Skeletal muscle tissue (tissue), 4 donors: ENCODE data around the gene TRIM7. TPM values are rescaled to one million over a fixed set of nuclear protein-coding genes. Genes with fewer than 3 reads are reported as not detected.
A peak's percentile ranks its signal among the peaks of the same experiment; 100 is the strongest.
"Not testable (repeated sequence)": the region's sequence is repeated elsewhere in the genome, so short reads cannot be mapped to it uniquely, and the experiment has no call there.

Experiments used
- H3K27ac ChIP-seq: one replicate; pipeline ENCODE4 v1.7.0; 2013; ENCODE audit warnings: mild to moderate bottlenecking, low read depth, low read length, inconsistent platforms
- H3K27me3 ChIP-seq, 3 donors: one replicate each; pipeline ENCODE4 v1.7.0; 2013; ENCODE audit warnings: low read length in 3 of 3; ENCODE audit not compliant: control insufficient read depth in 3 of 3, insufficient read depth in 3 of 3
- H3K36me3 ChIP-seq, 3 donors: one replicate each; pipeline ENCODE4 v1.7.0; 2013; ENCODE audit warnings: low read length in 3 of 3; ENCODE audit not compliant: control insufficient read depth in 3 of 3, insufficient read depth in 3 of 3
- H3K4me1 ChIP-seq, 3 donors: one replicate each; pipeline ENCODE4 v1.7.0; 2013; ENCODE audit warnings: low read length in 3 of 3, mild to moderate bottlenecking in 3 of 3; ENCODE audit not compliant: control insufficient read depth in 3 of 3, insufficient read depth in 3 of 3
- H3K4me3 ChIP-seq, 3 donors: one replicate each; pipeline ENCODE4 v1.7.0; 2013; ENCODE audit warnings: low read length in 3 of 3
- H3K9ac ChIP-seq, 3 donors: one replicate each; pipeline ENCODE4 v1.7.0; 2013; ENCODE audit warnings: low read length in 3 of 3, mild to moderate bottlenecking in 3 of 3, moderate library complexity in 2 of 3, low read depth in 1 of 3
- H3K9me3 ChIP-seq, 3 donors: one replicate each; pipeline ENCODE4 v1.7.0; 2013; ENCODE audit warnings: low read length in 3 of 3; ENCODE audit not compliant: control insufficient read depth in 3 of 3
- total RNA-seq: library from RNA; depleted of rRNA; stranded (reverse); fragments of >200 nt; gene quantifications from one replicate; pipeline ENCODE4 v1.2.3, GENCODE V29; 2014
- donor health status: Osteomylitis.

Gene TRIM7
- total RNA-seq, 1 donor from 2014 or later, result 9.9 TPM

DNA sequence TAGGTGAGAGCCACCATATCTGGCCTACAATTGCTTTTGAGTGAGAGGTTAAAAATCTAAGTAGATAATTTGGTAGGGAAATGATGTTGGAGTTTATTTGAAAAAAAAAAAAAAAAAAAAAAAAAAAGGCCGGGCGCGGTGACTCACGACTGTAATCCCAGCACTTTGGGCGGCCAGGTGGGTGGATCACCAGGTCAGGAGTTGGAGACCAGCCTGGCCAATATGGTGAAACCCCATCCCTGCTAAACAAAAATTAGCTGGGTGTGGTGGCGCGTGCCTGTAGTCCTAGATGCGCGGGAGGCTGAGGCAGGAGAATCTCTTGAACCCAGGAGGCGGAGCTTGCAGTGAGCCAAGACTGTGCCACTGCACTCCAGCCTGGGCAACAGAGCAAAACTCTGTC, 9.3 kb upstream of the TRIM7 start:
- not testable (repeated sequence) for H3K27me3 ChIP-seq, H3K9me3 ChIP-seq, H3K4me3 ChIP-seq, H3K9ac ChIP-seq, H3K36me3 ChIP-seq
- peak overlapping the region; percentile 61 for H3K27ac ChIP-seq
- H3K4me1 ChIP-seq, result peaks cover 29 to 46% (median 40%) of the 10 kb centered on the region in 3 donors

DNA sequence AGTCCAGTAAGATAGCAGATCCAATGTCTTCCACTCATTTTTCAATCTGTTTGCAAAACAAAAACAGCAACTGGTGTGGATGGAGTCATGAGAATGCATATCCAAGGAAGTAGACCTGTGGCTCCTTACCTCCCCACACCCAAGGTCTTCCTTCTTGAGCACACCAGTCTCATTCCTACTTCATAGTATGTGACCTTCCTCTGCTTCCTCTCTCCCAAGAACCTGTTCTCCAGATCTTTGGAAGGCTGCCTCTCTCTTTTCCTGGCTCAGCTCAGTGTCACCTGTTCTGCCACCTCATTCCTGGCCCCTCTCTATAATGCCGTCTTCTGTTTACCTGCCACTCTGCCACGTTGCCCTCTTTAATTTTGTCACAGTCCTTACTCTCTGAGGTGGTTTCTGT, 7.9 kb upstream of the TRIM7 start:
- H3K9ac ChIP-seq, result peak overlapping the region in 2 of 3 donors; percentile 63 to 76
- H3K4me1 ChIP-seq, result peaks cover 29 to 45% (median 40%) of the 10 kb centered on the region in 3 donors
- no peaks in the 10 kb centered on the region for H3K9me3 ChIP-seq
- peak overlapping the region; percentile 22 to 53 (median 49) for H3K4me3 ChIP-seq
- H3K27ac ChIP-seq, result peak overlapping the region; percentile 61
- H3K36me3 ChIP-seq, result no peaks in the 10 kb centered on the region
- H3K27me3 ChIP-seq, result no peaks in the 10 kb centered on the region

DNA sequence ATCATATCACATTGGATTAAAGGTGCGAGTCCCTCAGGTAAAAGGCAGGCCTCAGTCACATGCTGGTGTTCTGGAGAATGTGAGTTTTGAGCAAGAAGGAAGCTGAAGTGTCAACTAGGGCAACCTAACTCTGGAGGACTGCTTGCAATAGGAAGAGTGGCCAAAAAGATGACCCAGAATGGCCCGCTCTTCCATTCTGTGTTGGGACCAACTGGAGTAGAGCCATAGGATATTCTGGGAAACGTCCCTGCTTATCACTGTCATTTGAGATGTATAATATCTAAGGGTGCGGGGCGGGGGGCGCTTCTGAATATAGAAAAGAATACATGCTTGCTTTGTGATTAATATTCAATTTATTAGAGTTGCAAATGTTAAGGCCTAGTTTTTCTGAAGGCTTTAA, 7.1 kb upstream of the TRIM7 start:
- H3K36me3 ChIP-seq, result no peaks in the 10 kb centered on the region
- H3K9ac ChIP-seq, result peak overlapping the region in 2 of 3 donors; percentile 19 to 63
- H3K4me3 ChIP-seq, result peak overlapping the region; percentile 25 to 53 (median 49)
- H3K4me1 ChIP-seq, result peaks cover 21 to 42% (median 35%) of the 10 kb centered on the region in 3 donors
- no peaks in the 10 kb centered on the region for H3K9me3 ChIP-seq
- H3K27ac ChIP-seq, result peak overlapping the region; percentile 61
- H3K27me3 ChIP-seq, result no peaks in the 10 kb centered on the region

DNA sequence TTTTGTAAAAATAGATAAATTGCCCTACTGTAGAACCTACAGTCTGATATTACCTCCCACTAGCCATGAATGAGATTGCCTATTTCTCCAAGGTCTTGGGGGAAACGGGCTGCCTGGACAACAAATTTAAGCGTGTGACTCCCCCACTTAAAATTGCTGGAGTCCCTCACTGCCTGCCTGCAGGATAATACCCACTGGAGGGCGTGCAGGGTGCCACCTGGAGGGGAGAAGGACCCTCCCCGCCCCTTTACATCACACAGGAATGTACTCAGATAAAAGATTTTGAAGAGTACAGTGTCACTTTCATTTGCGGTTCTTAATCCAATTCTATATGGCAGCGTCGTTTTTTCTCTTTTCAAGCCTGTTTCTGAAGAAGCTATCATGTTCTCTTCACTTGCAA, 6.2 kb upstream of the TRIM7 start:
- Histone ChIP-seq H3K4me3 (no peak overlapping the region), H3K27ac (no peak overlapping the region), H3K27me3 (no peaks in the 10 kb centered on the region)

DNA sequence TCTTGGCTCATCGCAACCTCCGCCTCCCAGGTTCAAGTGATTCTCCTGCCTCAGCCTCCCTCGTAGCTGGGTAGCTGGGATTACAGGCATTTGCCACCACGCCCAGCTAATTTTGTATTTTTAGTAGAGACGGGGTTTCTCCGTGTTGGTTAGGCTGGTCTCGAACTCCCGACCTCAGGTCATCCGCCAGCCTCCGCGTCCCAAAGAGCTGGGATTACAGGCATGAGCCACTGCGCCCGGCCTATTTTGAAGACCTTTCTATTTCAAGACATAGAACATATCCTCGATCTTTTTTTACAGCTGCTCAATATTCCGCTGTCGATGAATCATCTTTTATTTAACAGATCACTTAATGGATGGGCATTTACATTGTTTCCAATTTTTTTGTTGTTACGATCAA, 5.7 kb upstream of the TRIM7 start:
- peaks cover 23 to 47% (median 41%) of the 10 kb centered on the region in 3 donors for H3K4me1 ChIP-seq
- H3K36me3 ChIP-seq, H3K4me3 ChIP-seq, H3K9ac ChIP-seq, H3K27ac ChIP-seq, H3K9me3 ChIP-seq, H3K27me3 ChIP-seq: not testable (repeated sequence)

More for the DNA sequence above, 6.2 kb upstream of the TRIM7 start:
- Histone ChIP-seq H3K9ac (no peak overlapping the region), H3K4me1 (peaks cover 20 to 46% (median 37%) of the 10 kb centered on the region in 3 donors), H3K9me3 (no peaks in the 10 kb centered on the region), H3K36me3 (no peaks in the 10 kb centered on the region)

DNA sequence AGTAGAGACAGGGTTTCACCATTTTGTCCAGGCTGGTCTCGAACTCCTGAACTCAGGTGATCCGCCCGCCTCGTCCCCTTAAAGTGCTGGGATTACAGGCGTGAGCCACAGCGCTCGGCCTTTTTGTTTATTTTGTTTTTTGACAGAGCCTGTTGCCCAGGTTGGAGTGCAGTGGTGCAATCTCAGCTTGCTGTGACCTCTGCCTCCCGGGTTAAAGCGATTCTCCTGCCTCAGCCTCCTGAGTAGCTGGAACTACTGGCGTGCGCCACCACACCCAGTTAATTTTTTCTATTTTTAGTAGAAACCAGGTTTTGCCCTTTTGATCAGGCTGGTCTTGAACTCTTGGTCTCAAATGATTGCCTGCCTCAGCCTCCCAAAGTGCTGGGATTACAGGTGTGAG, 5.2 kb upstream of the TRIM7 start:
- not testable (repeated sequence) for H3K9me3 ChIP-seq, H3K36me3 ChIP-seq, H3K27me3 ChIP-seq, H3K9ac ChIP-seq, H3K4me3 ChIP-seq, H3K27ac ChIP-seq
- H3K4me1 ChIP-seq, result peaks cover 27 to 50% (median 43%) of the 10 kb centered on the region in 3 donors

DNA sequence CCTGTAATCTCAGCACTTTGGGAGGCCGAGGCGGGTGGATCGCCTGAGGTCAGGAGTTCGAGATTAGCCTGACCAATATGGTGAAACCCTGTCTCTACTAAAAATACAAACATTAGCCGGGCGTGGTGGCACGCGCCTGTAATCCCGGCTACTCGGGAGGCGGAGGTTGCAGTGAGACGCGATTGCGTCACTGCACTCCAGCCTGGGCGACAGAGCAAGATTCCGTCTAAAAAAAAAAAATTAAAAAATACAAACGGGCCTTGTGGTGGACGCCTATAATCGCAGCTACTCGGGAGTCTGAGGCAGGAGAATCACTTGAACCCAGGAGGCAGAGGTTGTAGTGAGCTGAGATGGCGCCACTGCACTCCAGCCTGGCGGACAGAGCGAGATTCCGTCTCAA, 4.0 kb upstream of the TRIM7 start:
- H3K4me3 ChIP-seq, H3K9ac ChIP-seq, H3K27ac ChIP-seq, H3K27me3 ChIP-seq, H3K9me3 ChIP-seq, H3K36me3 ChIP-seq: not testable (repeated sequence)
- H3K4me1 ChIP-seq, result peaks cover 27 to 45% (median 41%) of the 10 kb centered on the region in 3 donors

DNA sequence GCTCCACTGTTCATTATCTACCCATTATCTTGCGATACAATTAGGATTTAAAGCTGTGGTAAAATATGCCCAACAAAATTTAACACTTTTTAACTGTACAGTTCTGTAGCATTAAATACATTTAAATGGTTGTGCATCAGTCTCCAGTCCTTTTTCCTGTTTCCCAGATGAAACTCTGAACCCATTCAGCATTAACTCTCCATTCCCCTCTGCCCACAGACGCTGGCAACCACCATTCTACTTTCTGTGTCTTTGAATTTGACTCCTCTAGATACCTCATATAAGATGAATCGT, 2.9 kb upstream of the TRIM7 start:
- H3K36me3 ChIP-seq, result peaks cover 0 to 4% (median 0%) of the 10 kb centered on the region in 3 donors
- H3K27me3 ChIP-seq, result no peaks in the 10 kb centered on the region
- no peak overlapping the region for H3K9ac ChIP-seq
- no peak overlapping the region for H3K27ac ChIP-seq
- H3K9me3 ChIP-seq, result no peaks in the 10 kb centered on the region
- H3K4me1 ChIP-seq, result peaks cover 27 to 46% (median 43%) of the 10 kb centered on the region in 3 donors
- H3K4me3 ChIP-seq, result no peak overlapping the region

DNA sequence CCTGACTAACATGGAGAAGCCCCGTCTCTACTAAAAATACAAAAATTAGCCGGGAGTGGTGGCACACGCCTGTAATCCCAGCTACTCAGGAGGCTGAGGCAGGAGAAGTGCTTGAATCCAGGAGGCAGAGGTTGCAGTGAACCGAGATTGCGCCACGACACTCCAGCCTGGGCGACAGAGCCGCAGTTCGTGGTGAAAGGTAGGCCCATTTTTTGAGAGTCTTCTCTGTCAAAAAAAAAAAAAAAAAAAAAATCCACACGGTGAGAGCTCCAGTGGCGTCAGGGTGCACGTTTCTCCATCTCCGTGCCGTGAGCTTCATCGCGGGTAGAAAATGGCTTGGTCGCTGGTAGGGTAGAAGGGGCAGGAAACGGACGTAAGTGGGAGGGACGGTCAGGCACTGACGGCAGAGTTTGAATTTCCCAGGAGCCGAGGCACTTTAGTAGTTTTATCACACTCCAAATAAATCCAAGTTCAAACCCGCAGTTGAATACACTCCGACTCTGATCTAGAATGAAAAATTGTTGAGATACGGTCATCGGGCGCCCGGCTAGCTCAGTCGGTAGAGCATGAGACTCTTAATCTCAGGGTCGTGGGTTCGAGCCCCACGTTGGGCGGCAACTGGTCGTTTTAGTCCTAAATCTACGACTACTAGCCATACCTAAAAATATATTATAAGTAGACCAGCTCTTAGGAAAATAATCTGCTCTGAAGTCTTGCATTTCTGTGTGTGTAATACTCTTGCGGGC, 2.4 kb upstream of the TRIM7 start:
- no peaks in the 10 kb centered on the region for H3K9me3 ChIP-seq

DNA sequence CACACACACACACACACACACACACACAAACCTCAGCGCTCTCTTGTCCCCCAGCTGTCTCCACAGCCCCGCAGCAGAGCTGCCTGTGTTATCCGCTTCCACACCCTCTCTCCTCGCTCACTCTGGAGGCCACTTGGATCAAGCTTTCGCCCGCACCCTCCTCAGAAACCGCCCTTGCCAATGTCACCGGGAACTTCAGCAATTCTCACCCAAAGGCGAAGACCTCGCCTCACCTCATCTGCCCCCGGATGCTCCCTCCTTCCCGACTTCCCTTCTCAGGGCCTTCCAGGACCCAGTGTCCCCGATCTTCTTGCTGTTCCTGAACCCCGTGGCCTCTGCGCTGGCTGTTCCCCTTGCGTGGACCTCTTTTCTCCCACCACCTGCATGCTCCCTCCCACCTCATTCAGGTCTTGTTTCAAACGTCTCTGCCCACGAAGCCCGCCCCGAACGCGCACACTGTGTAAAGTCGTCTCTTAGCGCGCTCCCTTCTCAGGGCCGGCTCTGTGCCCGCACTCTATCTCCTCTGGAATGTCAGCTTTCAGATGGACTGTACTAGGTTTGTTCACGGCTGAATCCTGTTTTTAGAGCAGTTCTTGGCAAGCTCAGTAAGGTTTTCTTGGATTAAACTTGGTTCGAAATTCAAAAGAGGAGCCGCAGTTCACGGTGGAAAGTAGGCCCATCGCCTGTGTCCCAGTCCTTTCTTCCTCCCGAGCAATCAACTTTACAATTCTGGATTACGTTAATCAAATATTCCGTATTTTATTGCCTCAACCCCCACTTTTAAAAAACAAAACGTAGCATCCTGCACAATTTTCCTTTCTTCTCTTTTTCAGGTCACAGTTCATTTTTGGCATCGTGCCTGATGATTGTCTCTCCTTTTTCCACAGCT, 1.0 kb upstream of the TRIM7 start:
- H3K9me3 ChIP-seq, result no peaks in the 10 kb centered on the region
- H3K9ac ChIP-seq, result peak overlapping the region; percentile 65 to 93 (median 81)
- no peaks in the 10 kb centered on the region for H3K27me3 ChIP-seq
- peak overlapping the region; percentile 90 for H3K27ac ChIP-seq
- peak overlapping the region; percentile 67 to 88 (median 82) for H3K4me3 ChIP-seq
- H3K36me3 ChIP-seq, result peaks cover 2 to 11% (median 6%) of the 10 kb centered on the region in 3 donors
- H3K4me1 ChIP-seq, result peaks cover 36 to 51% (median 39%) of the 10 kb centered on the region in 3 donors

More for the DNA sequence above, 2.4 kb upstream of the TRIM7 start:
- Histone ChIP-seq H3K27me3 (no peaks in the 10 kb centered on the region), H3K27ac (peak overlapping the region; percentile 90), H3K36me3 (peaks cover 0 to 5% (median 0%) of the 10 kb centered on the region in 3 donors), H3K4me1 (peaks cover 28 to 46% (median 43%) of the 10 kb centered on the region in 3 donors), H3K9ac (peak overlapping the region; percentile 36 to 81 (median 73)), H3K4me3 (peak overlapping the region; percentile 70 to 88 (median 82))
